Camera-type eye (tissue), 1 donor: ENCODE data around the gene VIPR1. TPM values are rescaled to one million over a fixed set of nuclear protein-coding genes. Genes with fewer than 3 reads are reported as not detected.

Experiments used
- total RNA-seq: library from RNA; depleted of rRNA; stranded (reverse); fragments of >200 nt; gene quantifications from one replicate; pipeline ENCODE4 v1.2.3, GENCODE V29; 2014

VIPR1 gene
- total RNA-seq, result 3.7 TPM

DNA sequence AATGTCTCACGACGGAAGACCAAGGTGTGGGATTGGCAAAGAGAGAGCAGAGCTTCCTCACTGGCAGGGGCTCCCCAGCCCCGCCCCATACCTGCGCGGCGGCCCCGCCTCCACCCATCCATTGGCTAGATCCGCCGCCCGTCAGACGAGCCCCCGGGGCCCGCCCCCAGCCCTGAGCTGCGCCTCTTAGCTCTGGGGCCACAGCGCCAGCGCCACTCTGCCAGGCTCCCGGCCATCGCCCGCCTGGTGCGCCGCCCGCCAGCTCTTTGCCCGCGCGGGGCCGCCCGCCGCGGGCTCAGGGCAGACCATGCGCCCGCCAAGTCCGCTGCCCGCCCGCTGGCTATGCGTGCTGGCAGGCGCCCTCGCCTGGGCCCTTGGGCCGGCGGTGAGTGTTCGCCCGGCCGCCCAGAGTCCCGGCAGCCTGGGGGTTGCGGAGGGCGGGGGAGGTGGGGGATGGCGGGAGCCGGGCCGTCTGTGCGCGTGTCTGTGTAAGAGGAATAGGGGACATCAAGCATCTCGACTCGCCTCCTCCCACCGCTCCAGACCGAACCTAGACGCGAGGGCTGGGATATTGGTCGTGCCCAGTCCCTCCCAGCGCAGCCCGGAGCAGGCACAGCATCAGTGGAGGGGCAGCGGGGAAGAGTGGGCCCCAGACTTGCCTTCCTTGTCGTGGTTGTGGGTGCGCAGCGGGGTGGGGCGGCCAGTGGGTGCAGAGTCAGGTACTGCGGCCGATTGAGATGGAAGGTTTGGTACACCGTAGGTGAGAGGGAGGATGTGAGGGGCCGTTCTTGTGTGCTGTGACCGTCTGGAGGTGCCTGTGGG is at the start of gene VIPR1:
VIPR1 (plus strand) TSS at position 215 of the 822 bp plus-strand sequence; CDS start at position 308, 93 bp downstream.

DNA sequence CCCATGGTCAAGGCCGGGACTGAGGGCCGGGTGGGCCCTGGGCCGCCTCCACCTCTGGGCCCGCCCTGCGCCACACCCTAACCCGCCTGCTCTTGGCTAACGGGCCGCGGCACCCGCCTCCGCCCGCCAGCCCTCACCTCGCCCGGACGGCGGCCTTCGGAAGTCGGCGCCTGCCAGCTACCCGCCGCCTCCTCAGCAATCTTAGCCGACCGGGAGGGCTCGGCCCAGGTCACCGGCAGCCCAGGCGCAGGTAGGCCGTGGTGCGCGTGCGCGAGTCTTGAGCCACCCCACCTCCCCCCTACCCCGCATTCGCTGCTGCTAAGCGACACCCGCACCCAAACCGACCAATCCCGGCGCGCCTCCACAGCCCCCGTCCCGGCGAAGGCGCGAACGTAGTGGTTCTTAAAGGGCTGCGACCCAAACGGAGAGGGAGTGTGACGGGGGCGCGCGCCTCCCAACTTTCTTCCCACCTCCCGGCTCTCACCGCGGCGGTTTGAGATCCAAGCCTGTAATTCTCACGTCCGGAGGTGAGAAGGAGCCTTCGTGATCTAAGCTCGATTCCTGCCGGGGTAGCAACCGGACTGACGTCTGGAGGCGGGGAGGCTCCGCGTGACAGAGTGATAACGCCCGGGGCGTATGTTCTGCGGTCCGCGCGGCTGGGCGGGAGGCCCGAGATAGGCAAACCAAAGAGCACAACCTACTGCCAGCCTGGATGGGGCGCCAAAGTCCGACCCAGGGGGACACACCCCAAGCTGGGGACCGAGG is 79.4 kb downstream of the VIPR1 start, which contains the start of gene SEC22C:
SEC22C (minus strand) TSS at position 259 of the 765 bp plus-strand sequence. CDS start 12,921 bp downstream, outside the sequence.

Other genes starting within 250 kb of the VIPR1 start
- 5.6 TPM for gene CCK, start 236.5 kb upstream of the VIPR1 start, total RNA-seq
- not detected for gene LYZL4, start 92.0 kb upstream of the VIPR1 start, total RNA-seq
- 65.3 TPM for gene SEC22C, start 79.3 kb downstream of the VIPR1 start, total RNA-seq
- 19.0 TPM for gene SS18L2, start 88.2 kb downstream of the VIPR1 start, total RNA-seq
- gene NKTR, start 98.0 kb downstream of the VIPR1 start, total RNA-seq, result 337 TPM
- gene ZBTB47, start 151.1 kb downstream of the VIPR1 start, total RNA-seq, result 22.9 TPM
- gene KLHL40, start 182.9 kb downstream of the VIPR1 start, total RNA-seq, result 7.7 TPM
- gene HHATL, start 200.2 kb downstream of the VIPR1 start, total RNA-seq, result 9.6 TPM